Glutamatergic neuron (in vitro differentiated cells): Measurements from ENCODE around the gene ATL3. TPM values are rescaled to one million over a fixed set of nuclear protein-coding genes. Genes with fewer than 3 reads are reported as not detected.

Experiments
- DNase-seq: peaks from one replicate; pipeline ENCODE4 v3.0.0; 2022
- H3K27ac Mint-ChIP-seq: one replicate; pipeline ENCODE4 v1.8.0; 2020; ENCODE audit warnings: mild to moderate bottlenecking, mixed read lengths, inconsistent platforms; ENCODE audit not compliant: unreplicated experiment
- H3K27me3 Mint-ChIP-seq: one replicate; pipeline ENCODE4 v1.8.0; 2020; ENCODE audit warnings: mild to moderate bottlenecking, moderate library complexity, mixed read lengths, inconsistent platforms; ENCODE audit not compliant: unreplicated experiment
- H3K36me3 Mint-ChIP-seq: one replicate; pipeline ENCODE4 v1.8.0; 2020; ENCODE audit warnings: mild to moderate bottlenecking, mixed read lengths, inconsistent platforms; ENCODE audit not compliant: unreplicated experiment
- H3K4me1 Mint-ChIP-seq: one replicate; pipeline ENCODE4 v1.8.0; 2020; ENCODE audit warnings: mild to moderate bottlenecking, low read depth, mixed read lengths, inconsistent platforms; ENCODE audit not compliant: unreplicated experiment
- H3K4me3 Mint-ChIP-seq: one replicate; pipeline ENCODE4 v1.8.0; 2020; ENCODE audit warnings: mild to moderate bottlenecking, mixed read lengths, inconsistent platforms; ENCODE audit not compliant: unreplicated experiment
- H3K9me3 Mint-ChIP-seq: one replicate; pipeline ENCODE4 v1.8.0; 2020; ENCODE audit warnings: mild to moderate bottlenecking, moderate library complexity, mixed read lengths, inconsistent platforms; ENCODE audit not compliant: unreplicated experiment
- CTCF ChIP-seq: fragments of 200-600 bp; sonication (generic); IDR thresholded peaks from one replicate; pipeline ENCODE4 v1.5.0; 2021; ENCODE audit not compliant: partially characterized antibody, unreplicated experiment
- long read RNA-seq: library from polyadenylated mRNA; unstranded; transcript quantifications from one replicate; pipeline ENCODE4 v2.0.0, GENCODE V29; 2020; ENCODE audit not compliant: unreplicated experiment
- total RNA-seq: library from RNA; stranded (reverse); fragmentation: NEBNext Ultra II Directional; extraction: Animal tissue kit (Norgen Biotek cat#: 25700); gene quantifications from one replicate; pipeline ENCODE4 v1.2.1, GENCODE V29; 2021; ENCODE audit not compliant: unreplicated experiment

ATL3 gene
- total RNA-seq: 9.4 TPM
- long read RNA-seq, full-length matches to known transcripts: 5 of 7 reads
- long read RNA-seq, partial matches to known transcripts: 1 of 7 reads
- long read RNA-seq, other reads (novel, unspliced or antisense): 1 of 7 reads

DNA sequence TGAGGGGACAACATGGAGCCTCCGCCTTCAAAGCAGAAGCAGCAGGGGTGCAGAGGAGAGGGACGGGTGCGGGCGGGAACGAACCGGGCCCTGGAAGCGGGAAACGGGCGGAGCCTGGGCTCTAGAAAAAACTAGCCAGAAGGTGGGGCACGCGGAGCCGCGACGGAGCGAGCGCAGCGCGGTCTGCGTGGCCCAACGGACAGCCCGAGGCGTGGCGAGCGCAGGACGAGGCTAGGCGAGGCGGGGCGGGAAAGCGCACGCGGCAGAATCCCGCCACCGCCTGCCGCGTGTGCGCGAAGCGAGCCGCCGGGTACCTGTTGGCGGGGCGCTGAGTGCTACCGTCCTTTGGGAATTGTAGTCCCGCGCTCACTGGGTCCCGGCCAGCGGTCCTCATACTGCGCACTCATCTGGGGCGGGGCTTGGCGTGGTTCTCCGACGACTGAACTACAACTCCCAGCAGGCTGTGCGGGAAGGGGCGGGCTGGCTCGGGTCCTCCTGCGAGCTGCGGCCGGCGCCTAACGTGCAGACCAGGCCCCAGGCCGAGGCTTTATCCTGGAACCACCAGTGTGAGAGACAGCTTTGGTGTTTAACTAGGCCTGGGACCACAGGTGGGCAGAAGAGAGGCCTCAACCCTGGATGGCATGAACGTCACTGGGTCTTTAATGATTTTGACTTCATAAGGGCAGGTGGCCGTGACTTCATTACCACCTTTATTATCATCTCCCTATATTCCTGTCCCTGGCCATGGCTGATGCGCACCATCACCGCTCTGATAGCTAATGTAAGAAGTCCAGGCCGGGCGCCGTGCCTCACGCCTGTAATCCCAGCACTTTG lies at the start of gene ATL3:
Gene ATL3 (minus strand): TSS at position 55 of the 834 bp plus-strand sequence. CDS start 41 bp downstream, at position 14.
- Mint-ChIP-seq H3K27ac (peak within 1 kb of the TSS; percentile 81), H3K4me1 (peaks cover 3% of the 10 kb centered on the region), H3K36me3 (no peaks in the 10 kb centered on the region)

DNA sequence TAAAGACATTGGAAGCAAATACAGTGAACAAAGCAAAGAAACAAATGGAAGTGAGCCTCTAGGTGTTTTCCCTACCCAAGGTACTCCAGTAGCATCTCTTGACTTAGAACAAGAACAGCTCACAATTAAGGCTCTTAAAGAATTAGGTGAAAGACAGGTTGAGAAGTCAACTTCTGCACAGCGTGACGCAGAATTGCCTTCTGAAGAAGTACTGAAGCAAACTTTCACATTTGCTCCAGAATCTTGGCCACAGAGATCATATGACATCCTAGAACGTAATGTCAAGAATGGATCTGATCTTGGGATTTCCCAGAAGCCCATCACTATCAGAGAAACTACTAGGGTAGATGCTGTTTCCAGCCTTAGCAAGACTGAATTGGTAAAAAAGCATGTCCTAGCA lies 49.4 kb upstream of the ATL3 start:
- DNase-seq: no peak
- H3K9me3 Mint-ChIP-seq: no peaks in the 10 kb centered on the region
- H3K27me3 Mint-ChIP-seq: no peaks in the 10 kb centered on the region
- TF ChIP-seq CTCF: no peak
- H3K36me3 Mint-ChIP-seq: no peaks in the 10 kb centered on the region
- H3K27ac Mint-ChIP-seq: no peak overlapping the region
- H3K4me1 Mint-ChIP-seq: peaks cover 3% of the 10 kb centered on the region
- H3K4me3 Mint-ChIP-seq: no peak overlapping the region

More for the DNA sequence above, at the start of gene ATL3:
- DNase-seq: peak; percentile 98
- peak within 1 kb of the TSS; percentile 74 for H3K4me3 Mint-ChIP-seq
- peaks cover 6% of the 10 kb centered on the region for H3K9me3 Mint-ChIP-seq
- TF ChIP-seq CTCF: no peak
- H3K27me3 Mint-ChIP-seq: peaks cover 4% of the 10 kb centered on the region

GRCh38 chr11:63719987-63720386 lies 48.8 kb upstream of the ATL3 start:
- H3K4me1 Mint-ChIP-seq: peaks cover 3% of the 10 kb centered on the region
- H3K27ac Mint-ChIP-seq: no peak overlapping the region
- no peaks in the 10 kb centered on the region for H3K9me3 Mint-ChIP-seq
- TF ChIP-seq CTCF: no peak
- no peaks in the 10 kb centered on the region for H3K27me3 Mint-ChIP-seq
- H3K36me3 Mint-ChIP-seq: no peaks in the 10 kb centered on the region
- no peak for DNase-seq
- H3K4me3 Mint-ChIP-seq: no peak overlapping the region

DNA sequence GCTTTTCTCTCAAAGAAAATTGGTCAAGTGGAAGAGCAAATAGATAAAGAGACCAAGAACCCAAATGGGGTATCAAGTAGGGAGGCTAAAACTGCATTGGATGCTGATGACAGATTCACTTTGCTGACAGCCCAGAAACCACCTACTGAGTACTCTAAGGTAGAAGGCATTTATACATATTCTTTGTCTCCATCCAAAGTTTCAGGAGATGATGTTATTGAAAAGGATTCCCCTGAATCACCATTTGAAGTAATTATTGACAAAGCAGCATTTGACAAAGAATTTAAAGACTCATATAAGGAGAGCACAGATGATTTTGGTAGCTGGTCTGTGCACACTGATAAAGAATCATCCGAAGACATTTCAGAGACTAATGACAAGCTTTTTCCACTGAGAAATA lies 47.8 kb upstream of the ATL3 start:
- Mint-ChIP-seq H3K27ac (no peak overlapping the region), H3K9me3 (no peaks in the 10 kb centered on the region), H3K4me3 (no peak overlapping the region), H3K36me3 (no peaks in the 10 kb centered on the region), H3K27me3 (no peaks in the 10 kb centered on the region), H3K4me1 (peaks cover 3% of the 10 kb centered on the region)
- TF ChIP-seq CTCF: no peak
- no peak for DNase-seq

GRCh38 chr11:63716046-63716445 lies 44.9 kb upstream of the ATL3 start:
- Mint-ChIP-seq H3K27ac (no peak overlapping the region), H3K4me1 (peaks cover 3% of the 10 kb centered on the region), H3K27me3 (no peaks in the 10 kb centered on the region), H3K36me3 (no peaks in the 10 kb centered on the region), H3K9me3 (no peaks in the 10 kb centered on the region), H3K4me3 (no peak overlapping the region)
- TF ChIP-seq CTCF: no peak
- no peak for DNase-seq
